Neural progenitor cell (in vitro differentiated cells): Measurements from ENCODE around the gene PDGFRB.

ENCODE experiments used
- CTCF ChIP-seq: fragments of 200-600 bp; sonication (generic); IDR thresholded peaks from 2 replicates; pipeline ENCODE4 v1.5.1; 2017; ENCODE audit warnings: antibody characterized with exemption, mild to moderate bottlenecking
- EZH2phosphoT487 ChIP-seq: fragments of 200-600 bp; sonication (generic); IDR thresholded peaks from 2 replicates; pipeline ENCODE4 v1.6.1; 2017; ENCODE audit warnings: antibody characterized with exemption

GRCh38 chr5:150204590-150204960 is 48.9 kb upstream of the PDGFRB start:
- TF ChIP-seq EZH2phosphoT487 (no peak), CTCF (no peak)
